Heart right ventricle (tissue), 16 donors: ENCODE data around the gene BBIP1. TPM values are rescaled to one million over a fixed set of nuclear protein-coding genes. Genes with fewer than 3 reads are reported as not detected.

Source experiments
- ATAC-seq, 8 donors: fragments of 200-7000 bp; cut with Tn5 transposase; one replicate each; pipeline ENCODE4 v1.9.1; 2020; ENCODE audit warnings: mild to moderate bottlenecking in 8 of 8, moderate library complexity in 8 of 8, moderate number of reproducible peaks in 1 of 8
- DNase-seq, 2 donors: peaks; one replicate each; pipeline ENCODE4 v3.0.0-alpha.2; 2020
- H3K27ac ChIP-seq, 10 donors: fragments of 200-600 bp; sonication (generic) in 2 of 10; one replicate each; pipeline versions ENCODE4 v1.5.0 to v1.8.0; 2020 to 2022; ENCODE audit warnings: mild to moderate bottlenecking in 3 of 10
- H3K27me3 ChIP-seq, 7 donors: fragments of 200-600 bp; one replicate each; pipeline ENCODE4 v1.8.0; 2021 to 2022; ENCODE audit warnings: mild to moderate bottlenecking in 2 of 7
- H3K36me3 ChIP-seq, 9 donors: fragments of 200-600 bp; sonication (generic) in 1 of 9; one replicate each; pipeline versions ENCODE4 v1.5.0 to v1.8.0; 2020 to 2022; ENCODE audit warnings: mild to moderate bottlenecking in 2 of 9
- H3K4me1 ChIP-seq, 9 donors: fragments of 200-600 bp; sonication (generic) in 1 of 9; one replicate each; pipeline versions ENCODE4 v1.5.0 to v1.8.0; 2020 to 2022; ENCODE audit warnings: mild to moderate bottlenecking in 4 of 9
- H3K4me3 ChIP-seq, 10 donors: fragments of 200-600 bp; sonication (generic) in 2 of 10; one replicate each; pipeline versions ENCODE4 v1.5.0 to v1.8.0; 2020 to 2022; ENCODE audit warnings: mild to moderate bottlenecking in 7 of 10, moderate library complexity in 2 of 10
- H3K9me3 ChIP-seq, 11 donors: fragments of 200-600 bp in 10 of 11; sonication (generic) in 2 of 11; one replicate each; pipeline versions ENCODE4 v1.5.0 to v1.8.0; 2013 to 2022; ENCODE audit warnings: mild to moderate bottlenecking in 2 of 11, control low read depth in 1 of 11, moderate library complexity in 1 of 11
- CTCF ChIP-seq, 9 donors: fragments of 200-600 bp; sonication (generic) in 2 of 9; IDR thresholded peaks; one replicate each; pipeline versions ENCODE4 v1.5.0 to v1.8.0; 2021 to 2022; ENCODE audit warnings: antibody characterized with exemption in 9 of 9, mild to moderate bottlenecking in 5 of 9, moderate library complexity in 1 of 9
- WGBS, 2 donors: extraction: QIAGEN DNeasy Blood & Tissue Kit; methylation state at CpG; one replicate each; pipeline ENCODE4 v1.1.7; 2013; ENCODE audit warnings: inconsistent platforms in 1 of 2; 5-methylcytosine and 5-hydroxymethylcytosine counted together
- intact Hi-C, 10 donors: fragments of 100-400 bp; cut with DNase I; formaldehyde crosslinking; loops; one replicate each; pipeline versions ENCODE4 v1.11.1 to v1.14.2; 2022
- polyA plus RNA-seq, 2 donors: library from polyadenylated mRNA; stranded (reverse); fragments of 200-250 nt; gene quantifications; one replicate each; pipeline ENCODE4 v1.2.3, GENCODE V29; 2013
- total RNA-seq, 10 donors: library from RNA; stranded (reverse); fragmentation: NEBNext Ultra II Directional in 3 of 10; extraction: Animal tissue kit (Norgen Biotek cat#: 25700) in 3 of 10; gene quantifications; one replicate each; pipeline versions ENCODE4 v1.2.1 to v1.2.4, GENCODE V29; 2021 to 2023
- donor health status: Arrhythmogenic right ventricular cardiomyopathy.
- donor health status: ischemic (EF 13 %, LVEDD 7.1; RV severe dilation, severe dysfunction).
- donor health status: healthy with polysubstance abuse.
- donor health status: DM: no; HTN: yes; CAD: no.
- donor health status: DM: no; HTN: no; CAD: no.
- donor health status: ischemic (EF 25% LVEDD 6.9; RV normal size, moderate dysfunction).
- donor health status: ischemic (EF 25% LVEDD 5.7; RV mildly dilated, moderate dysfunction).
- donor health status: healthy.
- donor health status: DM: yes; HTN: yes; CAD: no.
- donor health status: Ischemic cardiomyopathy.
- donor health status: ischemic (EF 35%, LVEDD 5.7; RV mildly dilated, moderate dysfunction).
- donor health status: nonischemic (EF 11% LVEDD 7.7; RV severe dilation, severe dysfunction).
- donor health status: DM: yes; HTN: yes; CAD: no.
- donor health status: PGD.
- donor health status: ischemic (EF 29% LVEDD 5.4; RV normal size, mild dysfunction).
- donor health status: nonischemic (EF 23%, LVEDD 6.1; RV moderate dilation, normal function).

BBIP1 gene
- total and polyA plus RNA-seq, 12 donors: 16.6 to 32.0 (median 24.6) TPM

DNA sequence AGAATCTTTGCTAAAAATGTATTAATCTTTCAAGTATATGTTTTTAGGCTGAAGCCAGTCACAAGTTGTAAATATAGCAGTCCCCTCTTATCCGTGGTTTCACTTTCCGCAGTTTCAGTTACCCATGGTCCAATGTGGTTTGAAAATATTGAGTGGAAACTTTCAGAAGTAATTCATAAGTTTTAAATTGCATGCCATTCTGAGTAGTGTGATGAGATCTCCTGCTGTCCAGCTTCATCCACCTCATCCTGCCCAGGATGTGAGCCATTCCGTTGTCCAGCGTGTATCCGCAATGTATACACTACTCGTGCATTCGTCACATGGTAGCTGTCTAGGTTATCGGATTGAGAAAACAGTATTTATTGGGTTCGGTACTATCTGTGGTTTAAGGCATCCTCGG is 35.1 kb downstream of the BBIP1 start:
- peaks cover 0 to 27% (median 12%) of the 10 kb centered on the region in 9 donors for H3K4me1 ChIP-seq
- ATAC-seq: no peak
- H3K27me3 ChIP-seq: no peaks in the 10 kb centered on the region
- WGBS, 2 donors: 82 to 83% methylated on average over 10 of the region's 10 CpGs
- H3K27ac ChIP-seq: no peak overlapping the region
- H3K4me3 ChIP-seq: no peak overlapping the region
- H3K36me3 ChIP-seq: peaks cover 0 to 100% (median 39%) of the 10 kb centered on the region in 9 donors
- no peak for TF ChIP-seq CTCF (IDR thresholded peaks at IDR 0.05)
- DNase-seq: no peak
- intact Hi-C loops: loop anchor here in 1 of 10 donors (5.0 to 10.0 kb wide), 2 partner anchors 137 to 279 kb away; no protein-coding TSS in a partner anchor
- H3K9me3 ChIP-seq: no peaks in the 10 kb centered on the region

- TF ChIP-seq CTCF (IDR thresholded peaks at IDR 0.05): no peak
- intact Hi-C loops: loop anchor here in 1 of 10 donors (5.0 to 10.0 kb wide), 2 partner anchors 135 to 277 kb away; no protein-coding TSS in a partner anchor
- H3K27me3 ChIP-seq: no peaks in the 10 kb centered on the region
- 81 to 86% methylated on average over 4 of the region's 4 CpGs for WGBS, 2 donors
- H3K4me1 ChIP-seq: peaks cover 0 to 38% (median 14%) of the 10 kb centered on the region in 9 donors
- no peak overlapping the region for H3K4me3 ChIP-seq
- ATAC-seq (no peak), DNase-seq (no peak)
- peaks cover 0 to 100% (median 34%) of the 10 kb centered on the region in 9 donors for H3K36me3 ChIP-seq
- H3K27ac ChIP-seq: no peak overlapping the region
- no peaks in the 10 kb centered on the region for H3K9me3 ChIP-seq
Measured at GRCh38 chr10:110881905-110882304, 37.1 kb downstream of the BBIP1 start.

- intact Hi-C loops: loop anchor here in 1 of 10 donors (5.0 to 10.0 kb wide), 2 partner anchors 134 to 276 kb away; no protein-coding TSS in a partner anchor
- no peak for TF ChIP-seq CTCF (IDR thresholded peaks at IDR 0.05)
- Histone ChIP-seq H3K27ac (no peak overlapping the region), H3K27me3 (no peaks in the 10 kb centered on the region), H3K36me3 (peaks cover 0 to 100% (median 29%) of the 10 kb centered on the region in 9 donors), H3K4me1 (peaks cover 0 to 41% (median 14%) of the 10 kb centered on the region in 9 donors), H3K4me3 (no peak overlapping the region), H3K9me3 (no peaks in the 10 kb centered on the region)
- DNase-seq: no peak
- WGBS, 2 donors: 74 to 77% methylated on average over 9 of the region's 9 CpGs
- peak in 2 of 8 donors; percentile 62 to 63 for ATAC-seq
Measured at GRCh38 chr10:110881247-110881646, 37.7 kb downstream of the BBIP1 start.

DNA sequence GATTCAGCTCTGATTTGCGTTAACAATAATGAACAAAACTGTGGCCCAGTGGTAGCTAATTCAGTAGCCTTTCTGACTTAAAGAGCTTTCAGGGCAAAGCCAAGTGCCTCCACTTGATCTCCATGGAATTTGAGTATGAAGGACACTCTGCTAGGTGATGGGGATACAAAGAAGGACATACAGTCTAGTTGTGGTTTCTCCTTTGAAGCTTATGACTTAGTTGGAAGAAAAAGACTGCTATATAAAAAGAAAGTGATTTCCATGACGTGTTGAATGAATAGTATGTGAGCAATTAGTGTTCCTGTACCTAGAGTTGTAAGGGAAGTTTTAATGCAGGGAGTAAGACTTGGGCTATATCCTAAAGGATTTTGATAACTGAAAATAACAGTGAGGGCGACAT is 39.0 kb downstream of the BBIP1 start:
- H3K4me3 ChIP-seq: no peak overlapping the region
- ATAC-seq (peak in 5 of 8 donors; percentile 28 to 89 (median 77)), DNase-seq (no peak)
- peaks cover 0 to 92% (median 25%) of the 10 kb centered on the region in 9 donors for H3K36me3 ChIP-seq
- peak overlapping the region in 2 of 10 donors; percentile 9 to 43 for H3K27ac ChIP-seq
- intact Hi-C loops: loop anchor here in 1 of 10 donors (5.0 to 10.0 kb wide), 2 partner anchors 133 to 275 kb away; no protein-coding TSS in a partner anchor
- no peaks in the 10 kb centered on the region for H3K9me3 ChIP-seq
- TF ChIP-seq CTCF (IDR thresholded peaks at IDR 0.05): no peak
- 60 to 69% methylated on average over 3 of the region's 3 CpGs for WGBS, 2 donors
- H3K27me3 ChIP-seq: no peaks in the 10 kb centered on the region
- peaks cover 0 to 54% (median 17%) of the 10 kb centered on the region in 9 donors for H3K4me1 ChIP-seq
